ENCODE measurements around the gene LRRC49. TPM values are rescaled to one million over a fixed set of nuclear protein-coding genes. Genes with fewer than 3 reads are reported as not detected.

LRRC49 gene
- total and polyA plus RNA-seq, 2 experiments from 2014 or later, result 8.5 to 14.6 TPM

GRCh38 chr15:71013446-71013845 is 120.8 kb downstream of the LRRC49 start (continued):
- TF ChIP-seq ZNF462 (CRISPR knock-in tag; IDR thresholded peaks at IDR 0.05), result no peak
- TF ChIP-seq POLR2AphosphoS5 (IDR thresholded peaks at IDR 0.05; ENCODE audit: low read depth), result no peak
- TF ChIP-seq ETS1 (IDR thresholded peaks at IDR 0.05), result no peak
- TF ChIP-seq EZH2phosphoT487 (IDR thresholded peaks at IDR 0.05; ENCODE audit: unreplicated experiment), result no peak
- TF ChIP-seq NANOG (IDR thresholded peaks at IDR 0.05; ENCODE audit: borderline replicate concordance), result no peak
- no peak for TF ChIP-seq ZNF114 (CRISPR knock-in tag; IDR thresholded peaks at IDR 0.05)
- TF ChIP-seq REST (IDR thresholded peaks at IDR 0.05; ENCODE audit: unreplicated experiment), result no peak

Measured in GM23338 (cell line).